Keratinocyte (primary cell): Measurements from ENCODE around the gene SLIT3. TPM values are rescaled to one million over a fixed set of nuclear protein-coding genes. Genes with fewer than 3 reads are reported as not detected.

ENCODE experiments used
- DNase-seq: peaks from one replicate; pipeline ENCODE4 v3.0.0-alpha.2; 2011; ENCODE audit warnings: low read depth, missing footprints, low spot score
- FAIRE-seq: peaks from 2 replicates; lab custom pipeline; 2011; peaks lifted over from hg19 to GRCh38; lab: Jason Lieb, UNC
- H2AFZ ChIP-seq: 2 replicates; pipeline ENCODE4 v1.6.0; 2012; ENCODE audit warnings: low read length, control low read depth, inconsistent platforms; ENCODE audit not compliant: control insufficient read depth
- H3K27ac ChIP-seq: 2 replicates; pipeline ENCODE4 v1.5.1; 2011; ENCODE audit warnings: low read length; ENCODE audit not compliant: control insufficient read depth, insufficient read depth
- H3K27me3 ChIP-seq: 3 replicates; pipeline ENCODE4 v1.6.0; 2011; ENCODE audit warnings: low read length; ENCODE audit not compliant: control insufficient read depth, insufficient read depth; ENCODE audit errors: extremely low read depth
- H3K36me3 ChIP-seq, 2 experiments: 2 replicates in 1 of 2; 3 replicates in 1 of 2; pipeline ENCODE4 v1.5.1; 2011; ENCODE audit warnings: low read length in 2 of 2, mild to moderate bottlenecking in 1 of 2; ENCODE audit not compliant: control insufficient read depth in 2 of 2, insufficient read depth in 2 of 2; ENCODE audit errors: extremely low read depth in 1 of 2
- H3K4me1 ChIP-seq: 3 replicates; pipeline ENCODE4 v1.5.1; 2011; ENCODE audit warnings: low read length; ENCODE audit not compliant: control insufficient read depth, insufficient read depth; ENCODE audit errors: extremely low read depth
- H3K4me2 ChIP-seq: 3 replicates; pipeline ENCODE4 v1.6.0; 2011; ENCODE audit warnings: low read depth, low read length; ENCODE audit not compliant: control insufficient read depth, insufficient read depth; ENCODE audit errors: extremely low read depth
- H3K4me3 ChIP-seq, 3 experiments: fragments of 200-600 bp in 1 of 3; sonication (generic) in 1 of 3; 2 replicates in 2 of 3; 3 replicates in 1 of 3; pipeline ENCODE4 v1.5.1; 2011 to 2016; ENCODE audit warnings: low read length in 3 of 3, mild to moderate bottlenecking in 3 of 3, control low read depth in 2 of 3, inconsistent platforms in 1 of 3, low read depth in 1 of 3, mixed read lengths in 1 of 3, mixed run types in 1 of 3, moderate library complexity in 1 of 3; ENCODE audit not compliant: control insufficient read depth in 2 of 3, insufficient read depth in 2 of 3; ENCODE audit errors: extremely low read depth in 1 of 3
- H3K79me2 ChIP-seq: 2 replicates; pipeline ENCODE4 v1.6.0; 2012; ENCODE audit warnings: low read length; ENCODE audit not compliant: control insufficient read depth, insufficient read depth
- H3K9ac ChIP-seq: 3 replicates; pipeline ENCODE4 v1.6.0; 2011; ENCODE audit warnings: low read length; ENCODE audit not compliant: control insufficient read depth, insufficient read depth; ENCODE audit errors: extremely low read depth
- H3K9me1 ChIP-seq: 3 replicates; pipeline ENCODE4 v1.6.0; 2011; ENCODE audit warnings: low read length; ENCODE audit not compliant: control insufficient read depth, insufficient read depth; ENCODE audit errors: extremely low read depth
- H3K9me3 ChIP-seq: 2 replicates; pipeline ENCODE4 v1.5.1; 2012; ENCODE audit warnings: low read depth, low read length; ENCODE audit not compliant: control insufficient read depth
- H4K20me1 ChIP-seq: 3 replicates; pipeline ENCODE4 v1.6.0; 2011; ENCODE audit warnings: low read length; ENCODE audit not compliant: control insufficient read depth, insufficient read depth; ENCODE audit errors: extremely low read depth
- CTCF ChIP-seq, 3 experiments: IDR thresholded peaks in 1 of 3; conservative IDR thresholded peaks in 1 of 3; optimal IDR thresholded peaks in 1 of 3; 2 replicates in 2 of 3; 3 replicates in 1 of 3; pipeline versions ENCODE3 to v1.5.1; 2011; ENCODE audit warnings: low read length in 3 of 3, mild to moderate bottlenecking in 3 of 3, moderate library complexity in 2 of 3, control low read depth in 1 of 3, inconsistent platforms in 1 of 3; ENCODE audit not compliant: insufficient read depth in 2 of 3; ENCODE audit errors: extremely low read depth in 1 of 3
- EZH2 ChIP-seq: IDR thresholded peaks from one replicate; pipeline ENCODE4 v1.6.1; 2012; ENCODE audit warnings: inconsistent platforms, mild to moderate bottlenecking, low read length, moderate library complexity
- dilution Hi-C: fragments of 300-500 bp; cut with MboI; formaldehyde crosslinking; loops from one replicate; pipeline ENCODE4 v1.7.0; 2020; ENCODE audit warnings: low sequenced_read_pairs; ENCODE audit not compliant: extremely low pct_ligation_motif_present
- polyA plus RNA-seq, 5 experiments: library from polyadenylated mRNA; depleted of rRNA in 3 of 5; stranded (reverse) in 3 of 5; stranded (forward) in 1 of 5; unstranded in 1 of 5; fragments of >200 nt; gene quantifications; 1 replicate in 1 of 5; 2 replicates in 3 of 5; 3 replicates in 1 of 5; pipeline versions ENCODE4 v1.2.1 to v1.2.3, GENCODE V29; 2011 to 2012; ENCODE audit warnings: missing spikeins in 2 of 5, low read depth in 1 of 5, low replicate concordance in 1 of 5

Gene SLIT3
- polyA plus RNA-seq, 1 donor (not counting 4 experiments of a cell fraction or from before 2014, with no cell fraction given) = 2.4 TPM

DNA sequence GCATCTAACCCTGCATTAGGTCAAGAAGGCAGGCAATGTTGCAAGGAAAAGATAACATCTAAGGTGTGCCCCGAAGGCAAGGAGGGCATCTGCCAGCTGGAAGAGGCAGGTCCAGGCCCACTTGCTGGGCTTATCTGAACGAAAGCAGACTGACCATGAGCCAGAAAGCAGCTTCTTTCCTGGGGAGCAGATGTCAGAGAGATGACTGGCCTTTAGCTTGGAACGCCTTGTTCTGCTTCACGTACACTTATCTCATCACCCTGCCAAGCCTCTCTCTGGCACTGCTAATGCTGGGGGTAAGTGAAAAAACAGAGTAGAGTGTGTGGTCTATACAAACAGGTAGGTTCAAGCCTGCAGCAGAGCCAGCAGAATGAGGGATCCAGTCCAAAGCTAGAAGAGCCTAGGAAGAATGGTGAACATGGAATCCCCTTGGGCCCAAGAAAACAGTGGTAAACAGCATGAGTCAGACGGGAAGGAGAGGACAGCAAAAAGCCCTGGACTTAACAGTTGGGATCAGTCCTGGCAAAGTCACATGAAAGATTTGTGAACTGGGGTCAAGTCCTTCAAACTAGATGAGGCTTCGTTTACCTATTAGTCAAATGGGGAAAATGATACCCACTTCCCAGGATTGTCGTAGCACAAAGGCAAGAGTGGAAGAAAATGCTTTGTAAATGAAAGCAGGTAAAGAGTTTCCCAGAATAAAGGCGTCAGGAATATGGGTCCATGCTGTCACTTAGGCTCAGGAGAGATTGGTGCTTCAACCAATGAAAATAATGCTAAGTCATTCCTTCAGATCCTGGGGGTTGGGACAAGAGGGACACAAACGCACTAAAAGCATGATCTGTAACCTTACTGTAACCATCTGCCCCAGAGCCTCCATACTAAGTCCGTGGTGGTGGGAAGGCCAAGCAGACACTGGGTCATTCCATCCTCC, 200.9 kb downstream of the SLIT3 start:
- no peak overlapping the region for H3K4me3 ChIP-seq
- H3K9ac ChIP-seq = no peak overlapping the region
- no peaks in the 10 kb centered on the region for H3K9me3 ChIP-seq
- no peak for DNase-seq
- H3K27me3 ChIP-seq = no peaks in the 10 kb centered on the region
- TF ChIP-seq EZH2 = no peak
- TF ChIP-seq CTCF (optimal IDR thresholded peaks at IDR 0.05 in 1 of 3, IDR thresholded peaks at IDR 0.05 in 1 of 3, conservative IDR thresholded peaks at IDR 0.05 in 1 of 3; ENCODE audit: extremely low read depth in 1 of 3, insufficient read depth in 2 of 3, low read length in 3 of 3) = no peak
- dilution Hi-C loops = no loop called here
- H3K79me2 ChIP-seq = no peaks in the 10 kb centered on the region
- H3K4me1 ChIP-seq = peaks cover 4% of the 10 kb centered on the region
- no peak overlapping the region for H3K27ac ChIP-seq
- H2AFZ ChIP-seq = no peak overlapping the region
- no peaks in the 10 kb centered on the region for H4K20me1 ChIP-seq
- no peaks in the 10 kb centered on the region for H3K9me1 ChIP-seq
- H3K36me3 ChIP-seq = no peaks in the 10 kb centered on the region
- H3K4me2 ChIP-seq = no peak overlapping the region
- no peak for FAIRE-seq

DNA sequence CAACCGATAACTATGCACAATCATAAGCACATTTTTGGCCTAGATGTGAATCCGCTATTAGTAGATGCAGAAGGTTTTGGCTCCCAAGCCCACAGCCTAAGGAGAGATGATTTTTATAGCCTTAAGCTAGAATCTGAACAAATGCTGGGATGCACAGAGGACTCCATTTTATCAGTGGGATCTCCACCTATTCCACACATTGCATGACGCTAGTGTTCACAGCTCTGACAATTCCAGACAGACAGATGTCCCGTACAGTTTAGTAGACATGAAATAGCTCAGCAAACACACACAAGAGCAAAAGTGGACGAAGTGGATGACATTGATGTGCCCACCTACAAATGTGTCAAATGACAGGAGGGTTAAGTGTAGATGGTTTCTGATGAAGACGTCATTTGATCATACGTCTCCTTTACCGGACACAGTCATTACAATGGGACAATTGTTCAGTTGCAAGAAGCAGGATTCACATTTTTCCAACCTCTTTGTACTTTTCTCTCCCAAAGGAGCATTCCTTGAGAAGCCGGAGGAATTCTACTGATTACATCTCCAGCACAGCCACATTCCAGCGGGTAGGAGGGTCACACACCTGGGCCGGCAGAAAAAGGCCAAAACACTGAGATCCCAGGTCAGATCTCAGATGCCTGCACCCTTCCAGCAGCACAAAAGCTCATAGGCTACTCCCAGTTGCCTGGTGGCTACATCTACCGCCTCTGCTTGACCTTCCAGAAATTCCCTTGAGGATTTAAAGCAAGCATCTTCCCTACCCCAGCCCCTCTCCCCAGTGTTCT, 202.4 kb downstream of the SLIT3 start:
- TF ChIP-seq CTCF (optimal IDR thresholded peaks at IDR 0.05 in 1 of 3, IDR thresholded peaks at IDR 0.05 in 1 of 3, conservative IDR thresholded peaks at IDR 0.05 in 1 of 3; ENCODE audit: extremely low read depth in 1 of 3, insufficient read depth in 2 of 3, low read length in 3 of 3) = no peak
- no peak for TF ChIP-seq EZH2
- no peaks in the 10 kb centered on the region for H3K9me1 ChIP-seq
- no peak overlapping the region for H3K4me3 ChIP-seq
- no peaks in the 10 kb centered on the region for H3K36me3 ChIP-seq
- peaks cover 2% of the 10 kb centered on the region for H3K4me1 ChIP-seq
- H3K9ac ChIP-seq = no peak overlapping the region
- H3K4me2 ChIP-seq = no peak overlapping the region
- no peak for DNase-seq
- H3K9me3 ChIP-seq = no peaks in the 10 kb centered on the region
- H3K79me2 ChIP-seq = no peaks in the 10 kb centered on the region
- no peak overlapping the region for H2AFZ ChIP-seq
- peak; percentile 34 for FAIRE-seq
- H3K27me3 ChIP-seq = no peaks in the 10 kb centered on the region
- dilution Hi-C loops = no loop called here
- H4K20me1 ChIP-seq = no peaks in the 10 kb centered on the region
- H3K27ac ChIP-seq = no peak overlapping the region
